DMS53 treated with DMSO at 0.1 percent for 48 hours (cell line): ENCODE measurements around the gene TRABD2B.

Source experiments
- DNase-seq: peaks from one replicate; lab custom pipeline; 2025; ENCODE audit not compliant: unreplicated experiment; lab: John Stamatoyannopoulos, UW

TRABD2B gene

DNA sequence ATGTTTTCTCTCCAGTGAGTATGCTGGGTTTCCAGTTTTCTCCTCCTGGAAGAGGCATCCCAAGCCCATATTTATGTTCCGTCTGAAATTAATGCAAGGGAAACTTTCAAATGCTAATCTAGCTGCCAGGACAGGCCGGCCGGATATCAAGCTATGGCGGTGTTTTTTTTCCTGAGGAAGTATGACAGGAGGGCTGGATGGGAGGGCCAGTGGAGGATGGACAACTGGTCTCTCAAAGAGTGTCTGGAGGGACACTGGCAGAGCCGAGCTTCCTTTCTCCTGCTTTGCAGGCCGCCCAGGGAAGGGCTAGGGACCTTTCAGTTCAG is 212.7 kb downstream of the TRABD2B start:
- no peak for DNase-seq

- no peak for DNase-seq
These were observed 213.3 kb downstream of the TRABD2B start for GRCh38 chr1:47783638-47784496.

- DNase-seq: no peak
These were observed 214.6 kb downstream of the TRABD2B start for GRCh38 chr1:47782414-47783166.

DNA sequence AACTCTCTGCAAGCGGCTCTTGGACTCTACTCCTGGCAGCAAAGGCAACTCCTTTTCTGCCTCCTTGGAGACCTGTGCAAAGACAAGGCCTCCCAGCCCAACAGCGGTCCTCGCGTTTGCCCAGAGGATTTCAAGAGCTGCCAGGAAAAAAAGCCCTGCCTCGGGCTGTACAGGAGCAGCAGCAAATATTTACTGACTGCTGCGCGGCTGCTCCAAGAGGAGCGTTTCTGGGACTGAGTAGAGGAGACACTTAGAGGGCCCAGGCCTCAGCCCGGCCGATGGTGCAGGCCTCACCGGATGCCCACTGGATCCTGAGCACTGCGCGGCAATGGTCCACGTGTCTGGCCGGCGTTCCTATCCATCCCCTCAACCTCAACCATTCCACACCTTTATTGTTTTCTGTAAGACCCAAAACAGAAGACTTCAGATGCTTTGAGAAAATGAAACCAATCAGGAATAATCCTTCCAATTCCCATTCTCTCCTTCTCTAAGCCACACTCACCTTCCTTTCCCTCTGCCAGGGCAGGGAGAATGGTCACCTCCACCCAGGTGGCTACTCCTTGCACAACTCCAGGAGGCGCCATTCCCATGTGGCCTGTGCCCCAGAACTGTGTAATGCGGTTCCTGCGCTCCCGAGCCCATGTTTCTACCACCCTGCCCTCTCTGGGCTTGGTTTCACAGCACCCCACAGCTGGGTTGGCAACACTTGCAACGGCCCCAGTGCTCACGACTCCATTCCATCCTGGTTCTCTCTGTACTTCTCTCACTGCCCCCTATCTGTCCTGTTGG is 215.8 kb downstream of the TRABD2B start:
- DNase-seq: peak; percentile 47

DNA sequence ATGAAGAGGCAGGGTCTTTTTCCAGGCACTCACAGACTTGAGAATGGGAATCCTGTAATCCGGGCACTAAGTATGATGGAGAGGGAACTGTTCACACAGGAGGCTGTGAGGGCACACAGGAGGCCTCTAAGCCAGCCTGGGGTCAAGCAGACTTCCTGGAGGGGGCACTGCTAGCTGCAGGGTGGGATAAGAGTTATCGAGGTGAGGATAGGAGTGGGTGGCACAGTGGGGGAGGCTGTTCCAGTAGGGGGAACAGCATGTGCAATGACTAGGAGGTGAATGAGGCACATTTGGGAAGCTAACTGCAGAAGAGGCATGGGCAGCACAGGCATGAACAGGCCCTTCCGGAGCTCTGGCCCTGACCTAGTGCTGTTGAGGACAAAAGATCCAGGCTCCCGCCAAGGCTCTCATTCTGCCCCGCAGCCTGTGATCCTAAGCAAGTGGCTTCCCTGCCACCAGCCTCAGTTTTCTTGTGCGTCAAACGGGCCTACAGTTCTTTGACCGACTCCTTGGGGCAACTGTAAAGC is 216.7 kb downstream of the TRABD2B start:
- DNase-seq: no peak

DNA sequence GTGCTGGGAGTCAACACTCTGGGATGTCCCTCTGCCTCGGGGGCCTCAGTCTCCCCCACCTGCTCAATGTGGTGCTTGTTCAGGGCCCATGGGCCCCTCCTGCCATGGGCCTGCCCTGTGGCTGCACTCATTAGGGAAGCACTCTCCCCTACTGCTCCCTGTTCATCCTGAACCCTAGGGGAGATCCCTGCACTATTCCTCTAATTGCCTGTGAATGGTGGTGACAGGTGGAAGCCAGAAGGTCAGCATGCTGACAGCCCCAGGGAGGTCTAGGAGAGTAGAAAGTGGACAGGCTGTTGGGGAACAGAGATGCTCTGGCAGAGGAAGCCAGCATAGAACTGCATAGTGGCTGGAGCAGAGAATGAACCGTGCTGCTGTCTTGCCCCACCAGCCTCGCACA is 217.6 kb downstream of the TRABD2B start:
- DNase-seq: no peak

- no peak for DNase-seq
These were observed 218.9 kb downstream of the TRABD2B start for GRCh38 chr1:47778280-47778679.

- DNase-seq: no peak
These were observed 219.9 kb downstream of the TRABD2B start for GRCh38 chr1:47777322-47777721.

GRCh38 chr1:47776667-47777131 is 220.5 kb downstream of the TRABD2B start:
- no peak for DNase-seq

DNA sequence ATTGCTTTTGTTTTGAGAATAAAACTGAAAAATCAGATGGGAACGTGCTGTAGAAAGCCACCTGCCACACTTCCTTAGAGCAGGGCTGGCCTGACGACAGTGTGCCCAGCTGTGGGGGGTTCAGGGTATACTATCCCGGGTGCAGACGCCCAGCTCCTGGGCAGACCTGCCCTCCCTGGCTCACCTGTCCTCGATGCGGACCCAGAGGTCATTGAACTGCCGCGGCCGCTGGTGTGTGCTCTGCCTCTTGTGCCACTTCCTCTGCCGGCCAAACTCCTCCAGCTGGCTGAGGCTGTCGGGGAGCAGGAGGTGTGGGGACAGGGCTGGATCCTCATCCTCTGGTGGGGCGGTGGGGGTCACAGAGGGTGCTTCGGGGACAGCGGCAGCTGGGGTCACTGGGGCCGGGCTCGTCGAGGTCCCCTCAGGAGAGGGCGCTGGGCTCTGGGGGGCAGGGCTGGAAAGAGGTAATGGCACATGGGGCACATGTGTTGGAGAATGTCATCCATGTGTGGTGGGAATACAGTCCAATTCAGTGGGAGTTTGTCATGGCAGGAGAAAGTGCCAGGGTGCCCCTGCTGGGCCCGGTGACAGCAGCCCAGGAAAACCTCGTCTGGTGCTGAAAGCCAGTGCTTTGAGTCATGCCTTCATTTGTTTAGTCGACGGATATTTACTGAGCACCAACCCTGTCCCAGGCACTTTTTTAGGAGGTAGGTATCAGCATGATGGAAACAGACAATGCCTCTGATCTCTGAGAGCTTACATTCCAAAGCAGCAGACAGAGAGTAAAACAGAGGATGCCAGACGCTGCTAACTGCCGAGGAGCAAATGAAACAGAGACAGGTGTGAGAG is 222.0 kb downstream of the TRABD2B start:
- no peak for DNase-seq

- no peak for DNase-seq
These were observed 224.1 kb downstream of the TRABD2B start for GRCh38 chr1:47772960-47773682.

DNA sequence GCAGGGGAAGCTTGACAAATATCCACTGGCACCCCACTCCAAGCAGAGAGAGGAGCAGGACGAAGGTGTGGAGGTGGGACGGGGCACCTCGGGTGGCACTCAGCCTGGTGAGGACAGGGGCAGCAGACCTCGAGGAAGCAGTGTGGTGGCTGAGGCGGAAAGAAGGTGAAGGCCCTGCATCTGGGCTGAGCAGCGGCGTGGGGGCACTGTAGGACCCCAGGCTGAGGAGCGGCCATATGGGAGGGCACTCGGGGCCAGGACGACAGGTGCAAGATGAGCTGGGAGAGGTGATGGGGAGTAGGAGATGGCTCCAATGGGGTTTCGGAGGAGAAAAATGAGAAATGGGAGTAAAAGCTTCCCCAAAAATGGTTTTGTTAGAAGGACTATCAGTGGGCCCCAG is 224.9 kb downstream of the TRABD2B start:
- no peak for DNase-seq

DNA sequence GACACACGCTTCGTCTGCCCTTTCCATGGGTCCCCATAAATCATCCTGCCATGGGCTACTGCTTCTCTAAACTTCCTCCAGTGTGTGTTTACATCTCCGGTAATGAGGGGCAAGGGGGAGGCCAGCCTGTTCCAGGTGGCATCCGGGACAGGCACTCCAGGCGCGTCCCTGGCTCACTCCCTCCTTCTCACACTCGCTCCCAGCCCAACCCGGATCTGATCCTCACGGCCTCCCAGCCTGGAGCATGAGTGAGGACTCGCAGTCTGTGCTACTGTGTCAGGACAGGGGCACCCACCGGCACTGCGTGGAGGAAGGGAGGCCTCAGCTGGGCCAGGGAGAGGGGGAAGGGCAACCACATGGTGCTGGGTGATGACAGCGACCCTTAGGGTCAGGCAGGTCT is 225.4 kb downstream of the TRABD2B start:
- DNase-seq: no peak

DNA sequence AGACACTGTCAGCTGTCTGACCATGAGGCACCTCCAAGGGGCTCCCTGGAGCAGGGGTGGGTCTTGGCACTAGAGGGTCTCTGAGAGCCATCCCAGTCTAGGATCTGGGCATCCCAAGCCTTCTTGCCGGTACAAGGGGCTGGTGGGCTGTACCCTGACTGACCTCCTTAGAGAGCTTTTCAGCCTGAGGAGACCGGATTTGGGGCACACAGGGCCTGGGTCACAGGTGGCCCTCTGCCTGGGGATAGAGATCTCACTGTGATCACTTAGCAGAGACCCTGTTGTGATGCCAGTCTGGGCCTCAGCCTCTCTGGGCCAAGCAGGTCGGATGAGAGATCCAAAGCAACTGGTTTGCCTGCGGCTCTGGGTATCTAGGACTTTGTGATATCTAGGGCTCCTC is 227.2 kb downstream of the TRABD2B start:
- DNase-seq: no peak

DNA sequence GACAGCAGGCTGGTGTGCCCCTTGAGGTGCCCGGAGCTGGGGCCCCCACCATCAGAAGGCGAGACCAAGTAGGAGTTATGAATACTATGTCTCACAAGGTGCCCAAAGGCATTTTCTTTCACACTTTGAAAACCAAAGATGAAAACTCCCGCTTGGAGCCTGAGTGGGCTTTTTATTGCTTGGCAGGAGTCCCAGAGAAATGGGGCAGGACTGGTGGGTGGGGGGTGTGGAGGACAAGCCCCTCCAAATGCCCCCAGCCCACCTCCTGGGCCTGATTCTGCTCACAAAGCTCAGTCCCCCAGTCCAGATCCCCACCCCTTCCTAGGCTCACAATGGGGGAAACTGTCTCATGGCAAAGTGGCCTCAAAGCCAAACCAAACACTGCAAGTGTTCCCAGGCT is 227.9 kb downstream of the TRABD2B start:
- DNase-seq: no peak

GRCh38 chr1:47767741-47768100 is 229.5 kb downstream of the TRABD2B start:
- no peak for DNase-seq

GRCh38 chr1:47766832-47767740 is 230.1 kb downstream of the TRABD2B start:
- DNase-seq: no peak

DNA sequence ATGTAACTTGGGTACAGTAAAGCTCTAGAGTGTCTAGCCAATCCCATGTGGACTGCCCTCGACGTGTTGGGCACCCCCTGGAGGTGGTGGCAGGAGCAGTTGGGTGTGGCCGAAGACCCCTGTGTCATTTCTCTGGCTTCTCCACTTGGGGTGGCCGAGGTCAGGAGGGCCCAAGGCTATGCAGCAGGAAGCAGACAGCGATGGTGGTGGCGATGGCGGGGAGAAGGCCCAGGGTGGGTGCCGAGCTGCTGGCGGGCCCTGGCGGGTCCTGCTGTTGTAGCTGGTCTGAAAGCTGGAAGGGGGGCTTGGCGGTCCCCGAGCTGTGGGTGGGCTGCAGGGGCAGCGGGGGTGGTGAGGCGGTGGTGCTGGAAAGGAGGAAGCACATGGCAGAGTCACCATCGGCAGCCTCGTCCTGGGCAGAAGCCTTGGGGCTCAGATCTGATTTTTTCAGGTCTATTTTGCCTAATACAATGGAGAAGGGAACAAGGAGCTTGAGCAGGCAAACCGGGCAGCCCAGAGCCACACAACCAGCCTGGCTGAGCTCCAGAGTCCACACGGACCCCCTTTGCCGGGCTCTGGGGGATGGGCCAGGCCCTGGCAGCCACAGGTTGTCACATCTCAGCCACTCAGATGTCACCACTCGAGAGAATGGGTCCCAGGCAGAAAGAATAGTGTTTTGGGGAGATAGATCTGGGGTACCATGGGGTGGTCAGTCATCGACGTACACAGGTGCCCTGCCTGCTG is 231.3 kb downstream of the TRABD2B start:
- no peak for DNase-seq
